Body of pancreas (tissue), 4 donors: ENCODE data around the gene IFTAP. TPM values are rescaled to one million over a fixed set of nuclear protein-coding genes. Genes with fewer than 3 reads are reported as not detected.

Source experiments
- ATAC-seq: fragments of 150-250 bp; one replicate; pipeline ENCODE4 v1.9.1; 2016
- DNase-seq, 4 donors: peaks; one replicate each; pipeline ENCODE4 v3.0.0-alpha.2; 2019
- H3K27ac ChIP-seq, 4 donors: fragments of 200-600 bp; sonication (generic); 1 replicate in 3 of 4; 2 replicates in 1 of 4; pipeline versions ENCODE4 v1.5.1 to v1.6.1; 2016 to 2019; ENCODE audit warnings: mild to moderate bottlenecking in 1 of 4, mixed read lengths in 1 of 4, moderate library complexity in 1 of 4
- H3K27me3 ChIP-seq, 2 donors: fragments of 200-600 bp; sonication (generic); one replicate each; pipeline ENCODE4 v1.6.0; 2016; ENCODE audit warnings: mild to moderate bottlenecking in 1 of 2
- H3K36me3 ChIP-seq, 2 donors: fragments of 200-600 bp; sonication (generic); replicated peaks in 1 of 2; 2 replicates each; pipeline ENCODE4 v1.5.1; 2016; ENCODE audit warnings: low read depth in 2 of 2; ENCODE audit not compliant: insufficient read depth in 1 of 2
- H3K4me1 ChIP-seq: fragments of 200-600 bp; sonication (generic); one replicate; pipeline ENCODE4 v1.6.0; 2016
- H3K4me3 ChIP-seq, 2 donors: fragments of 200-600 bp; sonication (generic); 1 replicate in 1 of 2; 2 replicates in 1 of 2; pipeline ENCODE4 v1.5.1; 2016 to 2019
- H3K9me3 ChIP-seq, 3 donors: fragments of 200-600 bp; sonication (generic); 1 replicate in 2 of 3; 2 replicates in 1 of 3; pipeline ENCODE4 v1.5.1; 2016
- CTCF ChIP-seq, 7 experiments: fragments of 450-650 bp in 4 of 7; fragments of 200-600 bp in 3 of 7; sonication (generic) in 3 of 7; IDR thresholded peaks; one replicate each; pipeline ENCODE4 v1.5.1; 2016 to 2019; ENCODE audit warnings: antibody characterized with exemption in 7 of 7
- POLR2A ChIP-seq, 3 donors: fragments of 450-650 bp; IDR thresholded peaks; one replicate each; pipeline ENCODE4 v1.6.1; 2016; ENCODE audit warnings: antibody characterized with exemption in 3 of 3, mild to moderate bottlenecking in 2 of 3
- WGBS, 2 donors: methylation state at CpG; one replicate each; pipeline ENCODE4 v1.1.5; 2017; 5-methylcytosine and 5-hydroxymethylcytosine counted together
- intact Hi-C: fragments of 100-400 bp; cut with DNase I; formaldehyde crosslinking; loops from one replicate; pipeline ENCODE4 v1.15.1; 2023
- total RNA-seq, 2 donors: library from RNA; depleted of rRNA; stranded (reverse); fragments of >200 nt; gene quantifications; one replicate each; pipeline ENCODE4 v1.1.0, GENCODE V29; 2016

The IFTAP gene
- total RNA-seq, 2 donors from 2014 or later: 11.9 to 14.3 TPM

DNA sequence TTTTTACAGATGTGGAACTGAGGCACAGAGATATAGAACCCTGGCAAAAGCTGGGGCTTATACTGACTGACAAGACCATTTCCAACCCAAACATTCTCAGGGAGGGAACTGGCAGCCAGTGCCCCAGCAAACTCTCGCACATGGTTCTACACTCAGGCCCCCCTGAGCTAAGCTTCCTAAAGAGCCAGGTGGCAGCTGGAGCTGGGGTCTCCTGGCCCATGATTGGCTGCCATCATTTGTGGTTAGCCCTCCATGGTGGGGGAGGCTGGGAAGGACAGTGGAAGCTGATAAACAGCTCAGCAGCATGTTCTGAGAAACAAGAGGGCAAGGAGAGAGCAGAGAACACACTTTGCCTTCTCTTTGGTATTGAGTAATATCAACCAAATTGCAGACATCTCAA lies 26.6 kb upstream of the IFTAP start, which contains the start of gene RAG1:
Gene RAG1, plus strand, starts transcription at position 314 of the 400 bp plus-strand sequence. CDS start 5,298 bp downstream, outside the sequence.
- Histone ChIP-seq H3K27ac (no peak within 1 kb of the TSS), H3K9me3 (no peaks in the 10 kb centered on the region), H3K4me1 (peaks cover 6% of the 10 kb centered on the region), H3K27me3 (no peaks in the 10 kb centered on the region), H3K36me3 (no peaks in the 10 kb centered on the region), H3K4me3 (no peak within 1 kb of the TSS)
- intact Hi-C loops: no loop called here
- ATAC-seq (no peak), DNase-seq (no peak)
- TF ChIP-seq CTCF (IDR thresholded peaks at IDR 0.05): no peak
- no peak for TF ChIP-seq POLR2A (IDR thresholded peaks at IDR 0.05)
- 83 to 100% methylated on average over 1 of the region's 1 CpG for WGBS, 2 donors

- intact Hi-C loops: no loop called here
Measured at GRCh38 chr11:36569095-36569494, 25.2 kb upstream of the IFTAP start.

DNA sequence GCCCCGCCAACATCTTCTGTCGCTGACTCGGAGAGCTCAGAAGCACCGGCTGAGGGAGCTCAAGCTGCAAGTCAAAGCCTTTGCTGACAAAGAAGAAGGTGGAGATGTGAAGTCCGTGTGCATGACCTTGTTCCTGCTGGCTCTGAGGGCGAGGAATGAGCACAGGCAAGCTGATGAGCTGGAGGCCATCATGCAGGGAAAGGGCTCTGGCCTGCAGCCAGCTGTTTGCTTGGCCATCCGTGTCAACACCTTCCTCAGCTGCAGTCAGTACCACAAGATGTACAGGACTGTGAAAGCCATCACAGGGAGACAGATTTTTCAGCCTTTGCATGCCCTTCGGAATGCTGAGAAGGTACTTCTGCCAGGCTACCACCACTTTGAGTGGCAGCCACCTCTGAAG lies 19.8 kb upstream of the IFTAP start:
- Histone ChIP-seq H3K4me3 (no peak overlapping the region), H3K9me3 (no peaks in the 10 kb centered on the region), H3K27ac (no peak overlapping the region), H3K27me3 (no peaks in the 10 kb centered on the region), H3K36me3 (no peaks in the 10 kb centered on the region), H3K4me1 (no peaks in the 10 kb centered on the region)
- 81 to 86% methylated on average over 8 of the region's 8 CpGs for WGBS, 2 donors
- TF ChIP-seq POLR2A (IDR thresholded peaks at IDR 0.05) (no peak), CTCF (IDR thresholded peaks at IDR 0.05) (no peak)
- ATAC-seq (no peak), DNase-seq (no peak)
- intact Hi-C loops: no loop called here

More at GRCh38 chr11:36569095-36569494, 25.2 kb upstream of the IFTAP start:
- ATAC-seq: no peak
- TF ChIP-seq CTCF (IDR thresholded peaks at IDR 0.05): no peak
- no peak for TF ChIP-seq POLR2A (IDR thresholded peaks at IDR 0.05)
- Histone ChIP-seq H3K4me3 (no peak overlapping the region), H3K27me3 (no peaks in the 10 kb centered on the region), H3K36me3 (no peaks in the 10 kb centered on the region), H3K4me1 (peaks cover 6% of the 10 kb centered on the region), H3K9me3 (no peaks in the 10 kb centered on the region), H3K27ac (no peak overlapping the region)
- WGBS, 2 donors: 68 to 82% methylated on average over 2 to 4 of the region's 4 CpGs
- DNase-seq: no peak

- Histone ChIP-seq H3K27ac (no peak overlapping the region), H3K9me3 (no peaks in the 10 kb centered on the region), H3K27me3 (no peaks in the 10 kb centered on the region), H3K4me3 (no peak overlapping the region), H3K36me3 (no peaks in the 10 kb centered on the region), H3K4me1 (no peaks in the 10 kb centered on the region)
- no peak for ATAC-seq
- no peak for DNase-seq
- 64 to 67% methylated on average over 2 of the region's 2 CpGs for WGBS, 2 donors
- TF ChIP-seq POLR2A (IDR thresholded peaks at IDR 0.05): no peak
- TF ChIP-seq CTCF (IDR thresholded peaks at IDR 0.05): no peak
- intact Hi-C loops: no loop called here
Measured at GRCh38 chr11:36577373-36577772, 16.9 kb upstream of the IFTAP start.

DNA sequence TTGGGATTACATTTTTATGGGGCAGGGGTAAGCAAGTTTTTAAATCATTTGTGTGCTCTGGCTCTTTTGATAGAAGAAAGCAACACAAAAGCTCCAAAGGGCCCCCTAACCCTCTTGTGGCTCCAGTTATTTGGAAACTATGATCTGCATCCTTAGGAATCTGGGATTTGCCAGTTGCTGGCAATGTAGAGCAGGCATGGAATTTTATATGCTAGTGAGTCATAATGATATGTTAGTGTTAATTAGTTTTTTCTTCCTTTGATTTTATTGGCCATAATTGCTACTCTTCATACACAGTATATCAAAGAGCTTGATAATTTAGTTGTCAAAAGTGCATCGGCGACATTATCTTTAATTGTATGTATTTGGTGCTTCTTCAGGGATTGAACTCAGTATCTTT lies 16.4 kb upstream of the IFTAP start:
- Histone ChIP-seq H3K4me3 (no peak overlapping the region), H3K36me3 (no peaks in the 10 kb centered on the region), H3K9me3 (no peaks in the 10 kb centered on the region), H3K27me3 (no peaks in the 10 kb centered on the region), H3K27ac (no peak overlapping the region), H3K4me1 (no peaks in the 10 kb centered on the region)
- no peak for ATAC-seq
- WGBS, 2 donors: 90 to 93% methylated on average over 2 of the region's 2 CpGs
- DNase-seq: no peak
- intact Hi-C loops: no loop called here
- TF ChIP-seq CTCF (IDR thresholded peaks at IDR 0.05): no peak
- TF ChIP-seq POLR2A (IDR thresholded peaks at IDR 0.05): no peak
